Gastrocnemius medialis (tissue), 4 donors: ENCODE data around the gene SERPINB13. TPM values are rescaled to one million over a fixed set of nuclear protein-coding genes. Genes with fewer than 3 reads are reported as not detected.
A peak's percentile ranks its signal among the peaks of the same experiment; 100 is the strongest.

Experiments used
- ATAC-seq, 2 donors: fragments of 150-250 bp; one replicate each; pipeline ENCODE4 v1.9.1; 2016
- DNase-seq, 2 donors: peaks; one replicate each; pipeline ENCODE4 v3.0.0-alpha.2; 2019
- H3K27ac ChIP-seq, 4 donors: fragments of 200-600 bp; sonication (generic); 1 replicate in 1 of 4; 2 replicates in 3 of 4; pipeline ENCODE4 v1.5.1; 2016 to 2018; ENCODE audit warnings: mild to moderate bottlenecking in 2 of 4, moderate library complexity in 1 of 4
- H3K27me3 ChIP-seq, 3 donors: fragments of 200-600 bp; sonication (generic) in 2 of 3; 1 replicate in 1 of 3; 2 replicates in 2 of 3; pipeline versions ENCODE4 v1.5.1 to v1.6.0; 2016 to 2019; ENCODE audit warnings: mild to moderate bottlenecking in 1 of 3, moderate library complexity in 1 of 3
- H3K36me3 ChIP-seq, 2 donors: fragments of 200-600 bp; sonication (generic) in 1 of 2; one replicate each; pipeline ENCODE4 v1.5.1; 2017 to 2018
- H3K4me1 ChIP-seq, 2 donors: fragments of 200-600 bp; sonication (generic) in 1 of 2; one replicate each; pipeline ENCODE4 v1.5.1; 2016 to 2017; ENCODE audit warnings: mild to moderate bottlenecking in 2 of 2
- H3K4me3 ChIP-seq, 4 donors: fragments of 200-600 bp; sonication (generic) in 3 of 4; 1 replicate in 1 of 4; 2 replicates in 3 of 4; pipeline ENCODE4 v1.5.1; 2016 to 2019; ENCODE audit warnings: mild to moderate bottlenecking in 2 of 4
- H3K9me3 ChIP-seq, 3 donors: fragments of 200-600 bp; sonication (generic) in 2 of 3; 1 replicate in 1 of 3; 2 replicates in 2 of 3; pipeline ENCODE4 v1.5.1; 2016 to 2019
- CTCF ChIP-seq, 5 experiments: fragments of 450-650 bp in 3 of 5; fragments of 200-600 bp in 2 of 5; sonication (generic) in 2 of 5; IDR thresholded peaks in 4 of 5; conservative IDR thresholded peaks in 1 of 5; 1 replicate in 4 of 5; 2 replicates in 1 of 5; pipeline ENCODE4 v1.5.1; 2016 to 2019; ENCODE audit warnings: antibody characterized with exemption in 5 of 5, mild to moderate bottlenecking in 3 of 5, moderate library complexity in 3 of 5
- POLR2A ChIP-seq, 2 donors: fragments of 450-650 bp; IDR thresholded peaks; one replicate each; pipeline ENCODE4 v1.6.1; 2017; ENCODE audit warnings: antibody characterized with exemption in 2 of 2, mild to moderate bottlenecking in 2 of 2, moderate library complexity in 2 of 2
- in situ Hi-C, 4 donors: fragments of 200-750 bp; cut with MboI; loops; one replicate each; pipeline versions ENCODE4 v1.15.0 to v1.8.0; 2017; ENCODE audit warnings: low sequenced_read_pairs in 4 of 4
- intact Hi-C: fragments of 100-400 bp; cut with DNase I; formaldehyde crosslinking; loops from one replicate; pipeline ENCODE4 v1.15.1; 2023; ENCODE audit warnings: low total_unique reads
- total RNA-seq, 4 donors: library from RNA; depleted of rRNA; stranded (reverse); fragments of >200 nt; gene quantifications; one replicate each; pipeline versions ENCODE4 v1.1.0 to v1.2.3, GENCODE V29; 2016

SERPINB13 gene
- total RNA-seq, 4 donors from 2014 or later, result not detected

GRCh38 chr18:63567276-63567675 lies 19.9 kb upstream of the SERPINB13 start:
- in situ Hi-C loops, result no loop called here
- H3K4me1 ChIP-seq, result no peaks in the 10 kb centered on the region
- H3K27me3 ChIP-seq, result no peaks in the 10 kb centered on the region
- TF ChIP-seq CTCF (IDR thresholded peaks at IDR 0.05 in 4 of 5, conservative IDR thresholded peaks at IDR 0.05 in 1 of 5) (no peak), POLR2A (IDR thresholded peaks at IDR 0.05) (no peak)
- no peak for ATAC-seq
- no peak for DNase-seq
- H3K4me3 ChIP-seq, result no peak overlapping the region
- no peak overlapping the region for H3K27ac ChIP-seq
- H3K36me3 ChIP-seq, result no peaks in the 10 kb centered on the region
- intact Hi-C loops, result no loop called here
- no peaks in the 10 kb centered on the region for H3K9me3 ChIP-seq

DNA sequence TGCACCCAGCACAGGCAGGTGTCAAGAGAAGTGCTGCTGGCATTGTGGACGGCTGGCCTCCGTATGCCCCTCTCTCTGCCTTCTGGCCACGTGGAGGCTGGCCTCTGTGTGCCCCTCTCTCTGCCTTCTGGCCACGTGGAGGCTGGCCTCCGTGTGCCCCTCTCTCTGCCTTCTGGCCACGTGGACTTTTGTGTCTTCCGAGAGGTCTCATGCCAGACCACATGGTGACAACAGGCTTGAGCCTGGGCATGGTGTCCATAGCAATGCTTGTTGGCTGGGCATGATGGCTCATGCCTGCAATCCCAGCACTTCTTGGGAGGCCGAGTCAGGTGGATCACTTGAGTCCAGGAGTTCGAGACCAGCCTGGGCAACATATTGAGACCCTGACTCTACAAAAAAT lies 19.3 kb upstream of the SERPINB13 start:
- no peak for DNase-seq
- in situ Hi-C loops, result no loop called here

GRCh38 chr18:63570721-63571120 lies 16.4 kb upstream of the SERPINB13 start:
- H3K4me3 ChIP-seq, result no peak overlapping the region
- DNase-seq (no peak), ATAC-seq (peak in 1 of 2 donors; percentile 30)
- no peaks in the 10 kb centered on the region for H3K36me3 ChIP-seq
- TF ChIP-seq POLR2A (IDR thresholded peaks at IDR 0.05) (no peak), CTCF (IDR thresholded peaks at IDR 0.05 in 4 of 5, conservative IDR thresholded peaks at IDR 0.05 in 1 of 5) (no peak)
- no peaks in the 10 kb centered on the region for H3K4me1 ChIP-seq
- no peaks in the 10 kb centered on the region for H3K27me3 ChIP-seq
- no peak overlapping the region for H3K27ac ChIP-seq
- H3K9me3 ChIP-seq, result no peaks in the 10 kb centered on the region
- intact Hi-C loops (no loop called here), in situ Hi-C loops (loop anchor here in 1 of 4 donors (10.0 kb wide), 1 partner anchor 46 kb away; no protein-coding TSS in a partner anchor)

More for the DNA sequence above, 19.3 kb upstream of the SERPINB13 start:
- TF ChIP-seq POLR2A (IDR thresholded peaks at IDR 0.05) (no peak), CTCF (IDR thresholded peaks at IDR 0.05 in 4 of 5, conservative IDR thresholded peaks at IDR 0.05 in 1 of 5) (no peak)
- no peak for ATAC-seq
- Histone ChIP-seq H3K4me3 (no peak overlapping the region), H3K27ac (no peak overlapping the region), H3K27me3 (no peaks in the 10 kb centered on the region), H3K9me3 (no peaks in the 10 kb centered on the region), H3K36me3 (no peaks in the 10 kb centered on the region), H3K4me1 (no peaks in the 10 kb centered on the region)
- intact Hi-C loops, result no loop called here

- ATAC-seq (no peak), DNase-seq (no peak)
- intact Hi-C loops, result loop anchor here (2.0 kb wide), 1 partner anchor 53 kb away; no protein-coding TSS in a partner anchor
- H3K4me3 ChIP-seq, result no peak overlapping the region
- H3K27me3 ChIP-seq, result no peaks in the 10 kb centered on the region
- H3K9me3 ChIP-seq, result no peaks in the 10 kb centered on the region
- H3K36me3 ChIP-seq, result no peaks in the 10 kb centered on the region
- no peaks in the 10 kb centered on the region for H3K4me1 ChIP-seq
- in situ Hi-C loops, result loop anchor here in 1 of 4 donors (10.0 kb wide), 1 partner anchor 51 kb away; no protein-coding TSS in a partner anchor
- TF ChIP-seq CTCF (IDR thresholded peaks at IDR 0.05 in 4 of 5, conservative IDR thresholded peaks at IDR 0.05 in 1 of 5), result no peak
- no peak for TF ChIP-seq POLR2A (IDR thresholded peaks at IDR 0.05)
- H3K27ac ChIP-seq, result no peak overlapping the region
Measured at GRCh38 chr18:63575681-63576080, 11.5 kb upstream of the SERPINB13 start.
